WERI-Rb-1 (cell line): ENCODE results near the gene CLIP2.
"Not testable (repeated sequence)": the region's sequence is repeated elsewhere in the genome, so short reads cannot be mapped to it uniquely, and the experiment has no call there.

Experiments used
- DNase-seq: peaks from one replicate; pipeline ENCODE4 v3.0.0-alpha.2; 2020
- H3K27ac ChIP-seq: fragments of 250-450 bp; sonication (Bioruptor Pico); 2 replicates; pipeline ENCODE4 v1.5.1; 2020; ENCODE audit warnings: mild to moderate bottlenecking, moderate library complexity
- H3K27me3 ChIP-seq: fragments of 250-450 bp; sonication (Bioruptor Pico); 2 replicates; pipeline ENCODE4 v1.5.1; 2021; ENCODE audit warnings: mild to moderate bottlenecking, low read depth, moderate library complexity; ENCODE audit not compliant: insufficient read depth, severe bottlenecking
- H3K36me3 ChIP-seq: fragments of 250-450 bp; sonication (Bioruptor Pico); 2 replicates; pipeline ENCODE4 v1.5.1; 2020; ENCODE audit warnings: mild to moderate bottlenecking, moderate library complexity
- H3K4me3 ChIP-seq: 2 replicates; pipeline ENCODE4 v1.5.1; 2011; ENCODE audit warnings: low read depth, mild to moderate bottlenecking, control low read depth, low read length
- H3K9me3 ChIP-seq: fragments of 250-450 bp; sonication (Bioruptor Pico); 2 replicates; pipeline ENCODE4 v1.5.1; 2021; ENCODE audit warnings: mild to moderate bottlenecking, moderate library complexity; ENCODE audit not compliant: severe bottlenecking
- CTCF ChIP-seq: IDR thresholded peaks from 2 replicates; pipeline ENCODE4 v1.5.1; 2011; ENCODE audit warnings: low read depth, mild to moderate bottlenecking, control low read depth, inconsistent platforms, low read length

CLIP2 gene

DNA sequence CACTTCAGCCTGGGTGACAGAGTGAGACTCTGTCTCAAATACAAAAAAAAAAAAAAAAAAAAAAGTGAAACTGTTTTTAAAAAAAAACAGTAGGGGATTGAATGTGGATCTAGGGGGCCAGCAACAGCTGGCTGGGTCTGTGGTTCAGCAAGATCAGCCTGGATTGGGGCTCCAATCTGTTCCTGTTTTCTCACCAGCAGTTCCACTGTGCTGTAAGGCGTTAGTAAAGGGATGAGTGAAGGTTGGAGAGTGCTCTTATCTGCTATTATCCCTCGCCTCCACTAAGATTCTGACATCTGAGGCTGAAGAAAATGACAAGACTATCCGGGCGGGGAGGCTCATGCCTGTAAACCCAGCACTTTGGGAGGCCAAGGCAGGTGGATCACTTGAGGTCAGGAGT is 122.8 kb downstream of the CLIP2 start:
- Histone ChIP-seq H3K36me3 (no peaks in the 10 kb centered on the region), H3K4me3 (no peak overlapping the region), H3K27me3 (no peaks in the 10 kb centered on the region), H3K9me3 (no peaks in the 10 kb centered on the region), H3K27ac (peak overlapping the region; percentile 50; the same call in 1 of the 2 replicates)
- no peak for TF ChIP-seq CTCF
- DNase-seq = peak; percentile 75

GRCh38 chr7:74412603-74413002 is 123.4 kb downstream of the CLIP2 start:
- no peak for DNase-seq
- no peak for TF ChIP-seq CTCF
- H3K27me3 ChIP-seq = no peaks in the 10 kb centered on the region
- H3K27ac ChIP-seq = peak overlapping the region; percentile 50; the same call in 1 of the 2 replicates
- H3K4me3 ChIP-seq = no peak overlapping the region
- H3K36me3 ChIP-seq = no peaks in the 10 kb centered on the region
- H3K9me3 ChIP-seq = no peaks in the 10 kb centered on the region

DNA sequence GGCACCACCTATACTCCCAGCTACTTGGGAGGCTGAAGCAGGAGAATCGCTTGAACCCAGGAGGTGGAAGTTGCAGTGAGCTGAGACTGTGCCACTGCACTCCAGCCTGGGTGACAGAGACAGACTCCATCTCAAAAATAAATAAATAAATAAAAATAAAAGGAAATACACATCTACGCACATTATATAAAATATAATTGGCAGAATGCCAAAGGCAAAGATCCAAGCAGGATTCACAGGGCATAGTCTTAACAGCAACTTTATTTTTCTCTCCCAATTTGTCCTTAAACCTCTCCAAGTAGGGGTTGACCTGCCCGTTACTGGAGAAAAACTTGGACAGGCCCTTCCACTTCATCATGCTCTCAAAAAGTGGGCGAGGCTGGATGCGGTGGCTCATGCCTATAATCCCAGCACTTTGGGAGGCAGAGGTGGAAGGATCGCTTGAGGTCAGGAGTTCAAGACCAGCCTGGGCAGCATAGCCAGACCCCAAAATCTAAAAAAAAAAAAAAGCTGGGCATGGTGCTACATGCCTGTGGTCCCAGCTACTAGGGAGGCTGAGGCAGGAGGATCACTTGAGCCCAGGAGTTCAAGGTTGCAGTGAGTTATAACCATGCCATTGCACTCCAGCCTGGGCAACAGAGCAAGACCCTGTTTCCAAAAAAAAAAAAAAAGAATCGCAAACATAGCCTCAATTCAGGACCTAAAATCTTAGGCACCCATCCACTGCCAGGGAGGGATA is 125.6 kb downstream of the CLIP2 start:
- H3K36me3 ChIP-seq, H3K27ac ChIP-seq, DNase-seq, H3K4me3 ChIP-seq, H3K9me3 ChIP-seq, H3K27me3 ChIP-seq: not testable (repeated sequence)

GRCh38 chr7:74417419-74417971 is 128.3 kb downstream of the CLIP2 start:
- H3K9me3 ChIP-seq = no peaks in the 10 kb centered on the region
- peak; percentile 99 for TF ChIP-seq CTCF
- H3K27ac ChIP-seq = peak overlapping the region; percentile 25
- H3K27me3 ChIP-seq = no peaks in the 10 kb centered on the region
- H3K36me3 ChIP-seq = no peaks in the 10 kb centered on the region
- no peak overlapping the region for H3K4me3 ChIP-seq
- DNase-seq = peak; percentile 74

DNA sequence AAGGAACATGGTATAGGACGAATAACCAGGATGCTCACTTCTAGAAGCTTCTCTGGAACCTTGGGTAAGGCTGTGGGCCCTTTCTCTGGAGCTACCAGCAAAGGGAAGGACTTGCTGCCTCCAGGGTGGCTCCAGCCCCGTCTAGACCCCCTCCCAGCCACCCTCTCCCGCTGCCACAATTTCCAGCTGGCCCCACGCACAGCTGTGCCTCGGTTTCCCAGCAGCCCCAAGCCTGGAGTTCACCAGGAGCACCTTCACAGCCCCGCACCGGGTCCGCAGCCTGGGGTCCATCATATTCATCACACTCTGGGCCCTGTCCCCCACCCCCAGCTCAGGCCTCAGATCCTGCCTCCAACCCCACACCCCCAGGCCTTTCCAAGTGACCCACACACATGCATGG is 128.9 kb downstream of the CLIP2 start:
- Histone ChIP-seq H3K27me3 (no peaks in the 10 kb centered on the region), H3K36me3 (no peaks in the 10 kb centered on the region), H3K4me3 (no peak overlapping the region), H3K27ac (no peak overlapping the region), H3K9me3 (no peaks in the 10 kb centered on the region)
- TF ChIP-seq CTCF = no peak
- DNase-seq = no peak

- H3K4me3 ChIP-seq = no peak overlapping the region
- no peak for TF ChIP-seq CTCF
- no peak overlapping the region for H3K27ac ChIP-seq
- H3K36me3 ChIP-seq = no peaks in the 10 kb centered on the region
- no peaks in the 10 kb centered on the region for H3K27me3 ChIP-seq
- no peak for DNase-seq
- H3K9me3 ChIP-seq = no peaks in the 10 kb centered on the region
Measured at GRCh38 chr7:74418538-74418937, 129.3 kb downstream of the CLIP2 start.

GRCh38 chr7:74419232-74419631 is 130.0 kb downstream of the CLIP2 start:
- H3K9me3 ChIP-seq, DNase-seq, H3K27ac ChIP-seq, H3K27me3 ChIP-seq, H3K36me3 ChIP-seq, H3K4me3 ChIP-seq: not testable (repeated sequence)
